Neural cell (in vitro differentiated cells): ENCODE measurements around the gene RAB44. TPM values are rescaled to one million over a fixed set of nuclear protein-coding genes. Genes with fewer than 3 reads are reported as not detected.

Source experiments
- H2AFZ ChIP-seq: fragments of 200-600, 300-800 bp; sonication (generic), shearing (Covaris generic); 2 replicates; pipeline ENCODE4 v1.6.0; 2014; ENCODE audit warnings: low read depth, mild to moderate bottlenecking, antibody characterized with exemption, low read length, moderate library complexity
- H3F3A ChIP-seq: fragments of 200-600 bp; shearing (Covaris generic); 2 replicates; pipeline ENCODE4 v1.6.1; 2016; ENCODE audit warnings: mild to moderate bottlenecking, moderate library complexity, mixed read lengths, antibody characterized with exemption, low read length; ENCODE audit not compliant: insufficient read depth, poor library complexity, severe bottlenecking
- H3K27ac ChIP-seq: fragments of 200-600, 300-800 bp; sonication (generic), shearing (Covaris generic); 2 replicates; pipeline ENCODE4 v1.5.1; 2014; ENCODE audit warnings: mild to moderate bottlenecking, low read length, moderate library complexity
- H3K27me3 ChIP-seq: fragments of 300-800, 200-600 bp; sonication (generic), shearing (Covaris generic); 2 replicates; pipeline ENCODE4 v1.6.0; 2014; ENCODE audit warnings: mild to moderate bottlenecking, low read depth, low read length, moderate library complexity; ENCODE audit not compliant: insufficient read depth
- H3K36me3 ChIP-seq: fragments of 300-800, 200-600 bp; sonication (generic), shearing (Covaris generic); 2 replicates; pipeline ENCODE4 v1.5.1; 2014; ENCODE audit warnings: mild to moderate bottlenecking, antibody characterized with exemption, low read length, moderate library complexity; ENCODE audit not compliant: insufficient read depth
- H3K4me2 ChIP-seq: fragments of 300-800, 200-600 bp; sonication (generic), shearing (Covaris generic); 2 replicates; pipeline ENCODE4 v1.6.0; 2014; ENCODE audit warnings: mild to moderate bottlenecking, low read length
- H3K4me3 ChIP-seq: fragments of 300-800, 200-600 bp; sonication (generic), shearing (Covaris generic); 2 replicates; pipeline ENCODE4 v1.5.1; 2014; ENCODE audit warnings: mild to moderate bottlenecking, low read length, moderate library complexity
- H3K79me2 ChIP-seq: fragments of 200-600 bp; shearing (Covaris generic); replicated peaks from 2 replicates; pipeline ENCODE4 v1.6.0; 2014; ENCODE audit warnings: mild to moderate bottlenecking, low read length, moderate library complexity; ENCODE audit not compliant: insufficient read depth
- H3K9ac ChIP-seq: fragments of 300-800, 200-600 bp; sonication (generic), shearing (Covaris generic); 2 replicates; pipeline ENCODE4 v1.6.1; 2016; ENCODE audit warnings: mild to moderate bottlenecking, low read length, mixed read lengths
- H3K9me2 ChIP-seq: fragments of 200-600 bp; shearing (Covaris generic); 2 replicates; pipeline ENCODE4 v1.6.1; 2016; ENCODE audit warnings: mild to moderate bottlenecking, low read length, mixed read lengths; ENCODE audit not compliant: insufficient read depth
- H3K9me3 ChIP-seq: fragments of 200-600, 300-800 bp; sonication (generic), shearing (Covaris generic); 2 replicates; pipeline ENCODE4 v1.6.1; 2016; ENCODE audit warnings: mild to moderate bottlenecking, mixed run types, low read length, moderate library complexity, mixed read lengths
- H4K20me1 ChIP-seq: fragments of 200-600 bp; shearing (Covaris generic); 2 replicates; pipeline ENCODE4 v1.6.1; 2016; ENCODE audit warnings: mild to moderate bottlenecking, mixed run types; ENCODE audit not compliant: insufficient read depth
- CTCF ChIP-seq: fragments of 450-650 bp; IDR thresholded peaks from 2 replicates; pipeline ENCODE4 v1.5.1; 2014; ENCODE audit warnings: antibody characterized with exemption, mild to moderate bottlenecking, moderate library complexity; ENCODE audit not compliant: poor library complexity, severe bottlenecking
- EP300 ChIP-seq: fragments of 450-650 bp; conservative IDR thresholded peaks from 2 replicates; pipeline ENCODE4 v1.6.1; 2014; ENCODE audit warnings: antibody characterized with exemption, mild to moderate bottlenecking, moderate library complexity; ENCODE audit not compliant: poor library complexity, severe bottlenecking
- EZH2 ChIP-seq: fragments of 200-600, 300-800 bp; shearing (Covaris generic), sonication (generic); IDR thresholded peaks from 2 replicates; pipeline ENCODE4 v1.6.1; 2014; ENCODE audit warnings: antibody characterized with exemption, low read length, borderline replicate concordance, mild to moderate bottlenecking; ENCODE audit not compliant: insufficient read depth, poor library complexity, severe bottlenecking
- MXI1 ChIP-seq: fragments of 450-650 bp; conservative IDR thresholded peaks from 2 replicates; pipeline ENCODE4 v1.6.1; 2014; ENCODE audit warnings: antibody characterized with exemption, mild to moderate bottlenecking; ENCODE audit not compliant: poor library complexity, severe bottlenecking
- POLR2AphosphoS5 ChIP-seq: IDR thresholded peaks from 2 replicates; pipeline ENCODE4 v1.6.1; 2012
- RAD21 ChIP-seq: fragments of 450-650 bp; conservative IDR thresholded peaks from 2 replicates; pipeline ENCODE4 v1.6.1; 2014; ENCODE audit warnings: antibody characterized with exemption, mild to moderate bottlenecking, moderate library complexity
- REST ChIP-seq: IDR thresholded peaks from 2 replicates; pipeline ENCODE4 v1.6.1; 2012; ENCODE audit warnings: borderline replicate concordance
- SMC3 ChIP-seq: fragments of 450-650 bp; conservative IDR thresholded peaks from 2 replicates; pipeline ENCODE4 v1.6.1; 2014; ENCODE audit warnings: antibody characterized with exemption, mild to moderate bottlenecking, moderate library complexity; ENCODE audit not compliant: poor library complexity
- TAF1 ChIP-seq: IDR thresholded peaks from 2 replicates; pipeline ENCODE4 v1.6.1; 2012; ENCODE audit warnings: low read depth
- polyA plus RNA-seq: library from polyadenylated mRNA; depleted of rRNA; stranded (reverse); fragments of >200 nt; gene quantifications from 2 replicates; pipeline ENCODE4 v1.2.3, GENCODE V29; 2014

The RAB44 gene
- polyA plus RNA-seq, 1 donor from 2014 or later, result not detected

GRCh38 chr6:36734486-36735060, 36.9 kb downstream of the RAB44 start:
- Histone ChIP-seq H2AFZ (no peak overlapping the region), H3K36me3 (no peaks in the 10 kb centered on the region), H3K27ac (no peak overlapping the region), H3K27me3 (no peaks in the 10 kb centered on the region), H3K4me2 (no peak overlapping the region), H3K9ac (no peak overlapping the region), H3K4me3 (no peak overlapping the region), H3K79me2 (no peaks in the 10 kb centered on the region), H3F3A (no peaks in the 10 kb centered on the region), H4K20me1 (no peaks in the 10 kb centered on the region), H3K9me3 (no peaks in the 10 kb centered on the region), H3K9me2 (no peaks in the 10 kb centered on the region)
- TF ChIP-seq REST, result no peak
- no peak for TF ChIP-seq EP300
- TF ChIP-seq TAF1, result no peak
- TF ChIP-seq SMC3, result no peak
- TF ChIP-seq RAD21, result no peak
- no peak for TF ChIP-seq MXI1
- TF ChIP-seq CTCF, result no peak
- TF ChIP-seq EZH2, result no peak
- TF ChIP-seq POLR2AphosphoS5, result no peak

GRCh38 chr6:36735110-36736071, 37.8 kb downstream of the RAB44 start:
- Histone ChIP-seq H3K79me2 (no peaks in the 10 kb centered on the region), H4K20me1 (no peaks in the 10 kb centered on the region), H3K9ac (no peak overlapping the region), H3F3A (no peaks in the 10 kb centered on the region), H3K27ac (no peak overlapping the region), H3K36me3 (no peaks in the 10 kb centered on the region), H3K4me3 (no peak overlapping the region), H3K27me3 (no peaks in the 10 kb centered on the region), H3K9me3 (no peaks in the 10 kb centered on the region), H3K4me2 (no peak overlapping the region), H2AFZ (no peak overlapping the region), H3K9me2 (no peaks in the 10 kb centered on the region)
- TF ChIP-seq EZH2 (no peak), EP300 (no peak), REST (no peak), RAD21 (no peak), TAF1 (no peak), CTCF (no peak), MXI1 (no peak), POLR2AphosphoS5 (no peak), SMC3 (no peak)
